ENCODE data around the gene DBF4B.
A peak's percentile ranks its signal among the peaks of the same experiment; 100 is the strongest.

The DBF4B gene

GRCh38 chr17:44758414-44759085 lies 50.1 kb downstream of the DBF4B start, which contains the start of gene ADAM11:
Gene ADAM11 (plus strand): TSS chr17:44758988. CDS start chr17:44759200, 212 bp downstream.
- Histone ChIP-seq H3K4me3 (ENCODE audit: low read depth, low read length) (no peak within 1 kb of the TSS), H3K36me3 (ENCODE audit: control insufficient read depth, insufficient read depth, low read length) (no peaks in the 10 kb centered on the region), H3K27me3 (ENCODE audit: control insufficient read depth, insufficient read depth, low read length) (no peaks in the 10 kb centered on the region), H3K9ac (no peak within 1 kb of the TSS), H3K79me2 (no peaks in the 10 kb centered on the region), H2AFZ (peak within 1 kb of the TSS; percentile 87), H3K9me3 (ENCODE audit: control insufficient read depth, low read length) (no peaks in the 10 kb centered on the region), H3K4me1 (no peaks in the 10 kb centered on the region), H3K27ac (no peak within 1 kb of the TSS), H3K4me2 (ENCODE audit: low read length) (peak within 1 kb of the TSS; percentile 58)
- TF ChIP-seq, protein P1, sequence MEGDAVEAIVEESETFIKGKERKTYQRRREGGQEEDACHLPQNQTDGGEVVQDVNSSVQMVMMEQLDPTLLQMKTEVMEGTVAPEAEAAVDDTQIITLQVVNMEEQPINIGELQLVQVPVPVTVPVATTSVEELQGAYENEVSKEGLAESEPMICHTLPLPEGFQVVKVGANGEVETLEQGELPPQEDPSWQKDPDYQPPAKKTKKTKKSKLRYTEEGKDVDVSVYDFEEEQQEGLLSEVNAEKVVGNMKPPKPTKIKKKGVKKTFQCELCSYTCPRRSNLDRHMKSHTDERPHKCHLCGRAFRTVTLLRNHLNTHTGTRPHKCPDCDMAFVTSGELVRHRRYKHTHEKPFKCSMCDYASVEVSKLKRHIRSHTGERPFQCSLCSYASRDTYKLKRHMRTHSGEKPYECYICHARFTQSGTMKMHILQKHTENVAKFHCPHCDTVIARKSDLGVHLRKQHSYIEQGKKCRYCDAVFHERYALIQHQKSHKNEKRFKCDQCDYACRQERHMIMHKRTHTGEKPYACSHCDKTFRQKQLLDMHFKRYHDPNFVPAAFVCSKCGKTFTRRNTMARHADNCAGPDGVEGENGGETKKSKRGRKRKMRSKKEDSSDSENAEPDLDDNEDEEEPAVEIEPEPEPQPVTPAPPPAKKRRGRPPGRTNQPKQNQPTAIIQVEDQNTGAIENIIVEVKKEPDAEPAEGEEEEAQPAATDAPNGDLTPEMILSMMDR (IDR thresholded peaks at IDR 0.05) = no peak

- TF ChIP-seq, protein P1 (IDR thresholded peaks at IDR 0.05) = no peak
- H2AFZ ChIP-seq = peak overlapping the region; percentile 53
- H3K4me2 ChIP-seq (ENCODE audit: low read length) = peak overlapping the region; percentile 58
- H3K27me3 ChIP-seq (ENCODE audit: control insufficient read depth, insufficient read depth, low read length) = no peaks in the 10 kb centered on the region
- no peaks in the 10 kb centered on the region for H3K79me2 ChIP-seq
- no peak overlapping the region for H3K27ac ChIP-seq
- H3K9ac ChIP-seq = no peak overlapping the region
- no peaks in the 10 kb centered on the region for H3K4me1 ChIP-seq
- no peaks in the 10 kb centered on the region for H3K36me3 ChIP-seq (ENCODE audit: control insufficient read depth, insufficient read depth, low read length)
- no peaks in the 10 kb centered on the region for H3K9me3 ChIP-seq (ENCODE audit: control insufficient read depth, low read length)
- no peak overlapping the region for H3K4me3 ChIP-seq (ENCODE audit: low read depth, low read length)
These were observed 50.8 kb downstream of the DBF4B start for GRCh38 chr17:44759086-44759915.

GRCh38 chr17:44759916-44760243 lies 51.4 kb downstream of the DBF4B start:
- TF ChIP-seq, protein P1 (IDR thresholded peaks at IDR 0.05) = no peak
- Histone ChIP-seq H3K36me3 (ENCODE audit: control insufficient read depth, insufficient read depth, low read length) (no peaks in the 10 kb centered on the region), H2AFZ (no peak overlapping the region), H3K4me3 (ENCODE audit: low read depth, low read length) (no peak overlapping the region), H3K9ac (no peak overlapping the region), H3K4me2 (ENCODE audit: low read length) (no peak overlapping the region), H3K4me1 (no peaks in the 10 kb centered on the region), H3K27ac (no peak overlapping the region), H3K9me3 (ENCODE audit: control insufficient read depth, low read length) (no peaks in the 10 kb centered on the region), H3K79me2 (no peaks in the 10 kb centered on the region), H3K27me3 (ENCODE audit: control insufficient read depth, insufficient read depth, low read length) (no peaks in the 10 kb centered on the region)

DNA sequence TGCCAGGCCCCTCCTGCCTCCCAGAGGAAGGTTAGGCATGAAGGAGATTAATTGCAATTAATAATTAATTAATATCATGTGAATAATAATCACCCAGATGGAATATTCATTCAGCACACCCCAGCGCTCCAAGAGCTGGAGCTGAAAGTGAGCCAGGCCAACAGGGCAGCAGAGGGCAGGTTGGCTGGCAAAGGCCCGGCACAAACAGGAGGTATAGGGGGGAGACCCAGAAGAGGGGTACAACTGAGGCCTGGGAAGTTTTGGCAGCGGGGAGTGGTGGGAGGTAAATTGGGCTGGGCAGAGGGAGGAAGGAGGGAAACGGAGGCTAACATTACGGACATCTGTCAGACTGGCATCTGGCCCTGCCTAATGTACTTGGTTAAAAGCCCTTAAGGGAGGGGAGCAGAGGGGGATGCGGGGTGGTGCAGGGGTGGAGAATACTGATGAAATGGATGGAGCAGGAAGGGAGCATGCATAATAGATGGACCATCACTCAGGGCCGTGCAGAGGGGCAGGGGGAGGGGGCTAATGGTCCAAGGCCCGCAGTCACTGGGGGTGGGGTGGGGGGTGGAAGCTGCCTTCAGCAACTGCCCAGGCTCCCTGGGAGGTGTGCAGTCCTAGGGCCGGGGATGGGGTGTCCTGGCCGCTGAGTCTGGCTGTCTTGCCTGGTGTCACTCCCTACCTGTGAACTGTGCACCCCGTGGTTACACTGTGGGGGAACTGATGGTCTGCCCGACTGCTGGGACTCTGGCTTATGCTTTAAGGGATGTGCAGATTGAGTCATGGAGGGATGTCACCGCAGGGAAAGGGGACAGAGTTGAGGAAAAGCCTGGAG lies 52.2 kb downstream of the DBF4B start:
- H2AFZ ChIP-seq = no peak overlapping the region
- H3K9me3 ChIP-seq (ENCODE audit: control insufficient read depth, low read length) = no peaks in the 10 kb centered on the region
- H3K4me1 ChIP-seq = no peaks in the 10 kb centered on the region
- no peak overlapping the region for H3K4me2 ChIP-seq (ENCODE audit: low read length)
- H3K27ac ChIP-seq = no peak overlapping the region
- no peaks in the 10 kb centered on the region for H3K79me2 ChIP-seq
- H3K9ac ChIP-seq = no peak overlapping the region
- TF ChIP-seq, protein P1 (IDR thresholded peaks at IDR 0.05) = no peak
- H3K4me3 ChIP-seq (ENCODE audit: low read depth, low read length) = no peak overlapping the region
- H3K36me3 ChIP-seq (ENCODE audit: control insufficient read depth, insufficient read depth, low read length) = no peaks in the 10 kb centered on the region
- no peaks in the 10 kb centered on the region for H3K27me3 ChIP-seq (ENCODE audit: control insufficient read depth, insufficient read depth, low read length)
